ENCODE results near the gene EPG5. TPM values are rescaled to one million over a fixed set of nuclear protein-coding genes. Genes with fewer than 3 reads are reported as not detected.

Gene EPG5
- total RNA-seq, 4 donors from 2014 or later = 20.4 to 34.3 (median 28.2) TPM

DNA sequence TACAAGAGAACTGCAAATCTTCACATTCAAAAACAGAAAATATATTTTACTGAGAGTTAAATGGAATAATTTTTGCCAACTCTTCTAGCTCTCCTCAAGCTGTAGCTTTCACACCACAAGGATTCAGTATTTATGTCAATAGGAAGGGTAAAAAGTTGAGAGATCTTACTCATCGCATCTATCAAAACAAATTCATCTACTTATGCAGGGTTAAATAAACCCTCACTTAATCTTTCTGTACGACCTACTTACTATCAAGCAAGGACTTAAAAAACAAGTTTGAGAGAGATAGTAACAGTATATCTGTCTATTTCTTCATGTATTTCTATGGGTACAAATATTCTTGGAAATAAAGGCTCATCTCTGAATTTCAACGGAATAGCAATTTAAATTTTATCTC is 106.2 kb downstream of the EPG5 start:
- peaks cover 53 to 99% (median 76%) of the 10 kb centered on the region in 4 donors for H3K36me3 ChIP-seq
- no peak for DNase-seq (ENCODE audit: extremely low spot score)
- no peaks in the 10 kb centered on the region for H3K27me3 ChIP-seq
- H3K4me1 ChIP-seq = no peaks in the 10 kb centered on the region
- WGBS = 88% methylated on average over 3 of the region's 3 CpGs
- H3K9me3 ChIP-seq = no peaks in the 10 kb centered on the region
- TF ChIP-seq CTCF (IDR thresholded peaks at IDR 0.05) (no peak), POLR2A (IDR thresholded peaks at IDR 0.05; ENCODE audit: low read depth) (no peak), EP300 (IDR thresholded peaks at IDR 0.05) (no peak), POLR2AphosphoS5 (IDR thresholded peaks at IDR 0.05) (no peak)
- H3K27ac ChIP-seq (replicated peaks in 1 of 4) = no peak overlapping the region
- no peak overlapping the region for H3K4me3 ChIP-seq
- intact Hi-C loops (cut with DNase I) = no loop called here

DNA sequence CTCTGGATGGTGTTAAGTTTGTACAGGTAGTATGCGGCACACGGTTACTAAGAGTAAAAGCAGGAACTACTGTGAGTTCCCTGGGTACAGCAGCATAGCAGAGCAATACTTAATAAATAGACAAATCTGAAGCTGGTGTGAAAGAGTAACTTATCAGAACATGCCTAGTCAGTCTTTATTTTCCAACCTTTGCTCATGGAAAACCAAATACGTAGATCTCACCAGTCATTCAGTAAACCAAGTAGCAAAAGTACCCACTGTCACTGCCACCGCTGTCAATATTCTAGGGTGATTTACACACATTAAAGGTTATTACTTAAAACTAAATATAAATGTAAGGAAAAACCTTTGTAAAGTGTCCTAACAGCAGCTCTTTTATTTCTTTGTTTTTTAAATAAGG is 106.6 kb downstream of the EPG5 start:
- Histone ChIP-seq H3K36me3 (peaks cover 57 to 99% (median 76%) of the 10 kb centered on the region in 4 donors), H3K27ac (replicated peaks in 1 of 4) (no peak overlapping the region), H3K4me1 (no peaks in the 10 kb centered on the region), H3K4me3 (no peak overlapping the region), H3K27me3 (no peaks in the 10 kb centered on the region), H3K9me3 (no peaks in the 10 kb centered on the region)
- no peak for TF ChIP-seq EP300 (IDR thresholded peaks at IDR 0.05)
- no peak for TF ChIP-seq CTCF (IDR thresholded peaks at IDR 0.05)
- TF ChIP-seq POLR2AphosphoS5 (IDR thresholded peaks at IDR 0.05) = no peak
- DNase-seq (ENCODE audit: extremely low spot score) = no peak
- WGBS = 85% methylated on average over 4 of the region's 4 CpGs
- intact Hi-C loops (cut with DNase I) = no loop called here

- no peak overlapping the region for H3K27ac ChIP-seq (replicated peaks in 1 of 4)
- intact Hi-C loops (cut with DNase I) = no loop called here
- H3K4me3 ChIP-seq = no peak overlapping the region
- no peaks in the 10 kb centered on the region for H3K27me3 ChIP-seq
- H3K9me3 ChIP-seq = no peaks in the 10 kb centered on the region
- TF ChIP-seq CTCF (IDR thresholded peaks at IDR 0.05) (no peak), POLR2AphosphoS5 (IDR thresholded peaks at IDR 0.05) (no peak), POLR2A (IDR thresholded peaks at IDR 0.05; ENCODE audit: low read depth) (no peak), EP300 (IDR thresholded peaks at IDR 0.05) (no peak)
- WGBS = 100% methylated on average over 3 of the region's 3 CpGs
- no peaks in the 10 kb centered on the region for H3K4me1 ChIP-seq
- H3K36me3 ChIP-seq = peaks cover 61 to 99% (median 76%) of the 10 kb centered on the region in 4 donors
- DNase-seq (ENCODE audit: extremely low spot score) = no peak
Observed at GRCh38 chr18:45859334-45859733, 107.8 kb downstream of the EPG5 start.

DNA sequence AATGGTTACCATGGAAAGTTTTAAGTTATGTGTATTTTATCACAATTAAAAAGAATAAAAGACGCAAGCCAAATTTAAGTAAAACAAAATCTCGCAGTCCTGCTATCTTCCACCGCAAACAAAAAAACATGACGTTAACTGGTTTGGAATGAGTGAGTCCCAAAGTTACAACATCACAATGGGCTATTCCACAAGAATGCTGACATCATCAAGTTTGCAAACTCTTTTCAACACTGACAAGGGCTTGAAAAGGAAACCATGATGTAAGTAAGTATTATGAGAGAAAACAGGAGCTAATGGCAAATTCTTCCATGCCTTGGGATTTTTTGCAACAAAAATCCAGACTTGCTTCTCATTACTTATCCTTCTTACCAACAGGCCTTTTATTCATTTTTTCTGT is 110.6 kb downstream of the EPG5 start:
- Histone ChIP-seq H3K9me3 (no peaks in the 10 kb centered on the region), H3K27ac (replicated peaks in 1 of 4) (no peak overlapping the region), H3K36me3 (peaks cover 65 to 97% (median 84%) of the 10 kb centered on the region in 4 donors), H3K4me1 (peaks cover 0 to 9% (median 4%) of the 10 kb centered on the region in 4 donors), H3K4me3 (no peak overlapping the region), H3K27me3 (no peaks in the 10 kb centered on the region)
- TF ChIP-seq POLR2A (IDR thresholded peaks at IDR 0.05; ENCODE audit: low read depth) = no peak
- no peak for TF ChIP-seq EP300 (IDR thresholded peaks at IDR 0.05)
- no peak for TF ChIP-seq POLR2AphosphoS5 (IDR thresholded peaks at IDR 0.05)
- TF ChIP-seq CTCF (IDR thresholded peaks at IDR 0.05) = no peak
- intact Hi-C loops (cut with DNase I) = no loop called here
- 82% methylated on average over 4 of the region's 4 CpGs for WGBS
- no peak for DNase-seq (ENCODE audit: extremely low spot score)

GRCh38 chr18:45854036-45854586 is 113.0 kb downstream of the EPG5 start:
- Histone ChIP-seq H3K27ac (replicated peaks in 1 of 4) (no peak overlapping the region), H3K4me1 (peaks cover 0 to 17% (median 12%) of the 10 kb centered on the region in 4 donors), H3K36me3 (peaks cover 62 to 93% (median 80%) of the 10 kb centered on the region in 4 donors), H3K27me3 (no peaks in the 10 kb centered on the region), H3K4me3 (no peak overlapping the region), H3K9me3 (no peaks in the 10 kb centered on the region)
- TF ChIP-seq EP300 (IDR thresholded peaks at IDR 0.05) (no peak), POLR2A (IDR thresholded peaks at IDR 0.05; ENCODE audit: low read depth) (no peak), CTCF (IDR thresholded peaks at IDR 0.05) (no peak), POLR2AphosphoS5 (IDR thresholded peaks at IDR 0.05) (no peak)
- intact Hi-C loops (cut with DNase I) = no loop called here
- DNase-seq (ENCODE audit: extremely low spot score) = no peak
- WGBS = 100% methylated on average over 2 of the region's 2 CpGs

All from esophagus muscularis mucosa (tissue), 4 donors.